Esophagus muscularis mucosa (tissue), 3 donors: ENCODE data around the gene HOXA2.

ENCODE experiments used
- POLR2A ChIP-seq: fragments of 450-650 bp; IDR thresholded peaks from one replicate; pipeline ENCODE4 v1.6.1; 2017; ENCODE audit warnings: antibody characterized with exemption, moderate library complexity, mild to moderate bottlenecking, low read depth
- POLR2AphosphoS5 ChIP-seq, 2 donors: sonication (generic); formaldehyde crosslinking; IDR thresholded peaks; one replicate each; pipeline ENCODE4 v1.6.1; 2017; ENCODE audit warnings: antibody characterized with exemption in 2 of 2
- TF ChIP-seq, protein P1 (sequence below), 3 experiments: fragments of 200-600 bp in 2 of 3; fragments of 450-650 bp in 1 of 3; sonication (generic) in 2 of 3; IDR thresholded peaks; one replicate each; pipeline ENCODE4 v1.5.1; 2017 to 2019; ENCODE audit warnings: antibody characterized with exemption in 3 of 3, mild to moderate bottlenecking in 2 of 3, moderate library complexity in 1 of 3

DNA sequence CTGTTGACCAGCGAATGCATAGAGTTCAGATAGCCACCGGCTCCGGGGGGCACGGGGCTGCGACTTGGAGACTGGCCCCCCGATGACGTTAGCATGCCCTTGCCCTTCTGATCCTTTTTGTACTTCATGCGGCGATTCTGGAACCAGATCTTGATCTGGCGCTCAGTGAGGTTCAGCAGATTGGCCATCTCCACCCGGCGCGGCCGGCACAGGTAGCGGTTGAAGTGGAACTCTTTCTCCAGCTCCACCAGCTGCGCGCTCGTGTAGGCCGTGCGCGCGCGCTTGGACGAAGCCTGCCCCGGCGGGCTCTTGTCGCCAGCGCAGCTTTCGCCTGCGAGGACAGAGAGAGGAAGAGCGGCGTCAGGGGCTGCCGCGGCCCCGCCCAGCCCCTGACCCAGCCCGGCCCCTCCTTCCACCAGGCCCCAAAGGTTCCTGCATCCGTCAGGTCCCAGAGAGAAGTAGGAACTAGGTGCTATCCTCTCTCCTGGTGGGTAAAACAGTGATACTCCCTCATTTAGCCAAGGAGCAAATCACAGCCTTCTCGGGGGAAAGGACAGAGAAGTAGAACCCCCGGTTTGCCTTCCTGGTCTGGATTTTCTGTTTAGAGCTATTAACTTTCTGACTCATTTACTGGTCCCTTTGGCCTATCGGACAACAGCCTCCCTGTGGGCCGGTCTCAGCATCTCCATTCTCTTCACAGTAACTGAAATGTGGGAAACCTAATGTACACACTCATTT lies 6.1 kb upstream of the HOXA2 start:
- peak; percentile 86 for TF ChIP-seq POLR2A
- TF ChIP-seq, protein P1, sequence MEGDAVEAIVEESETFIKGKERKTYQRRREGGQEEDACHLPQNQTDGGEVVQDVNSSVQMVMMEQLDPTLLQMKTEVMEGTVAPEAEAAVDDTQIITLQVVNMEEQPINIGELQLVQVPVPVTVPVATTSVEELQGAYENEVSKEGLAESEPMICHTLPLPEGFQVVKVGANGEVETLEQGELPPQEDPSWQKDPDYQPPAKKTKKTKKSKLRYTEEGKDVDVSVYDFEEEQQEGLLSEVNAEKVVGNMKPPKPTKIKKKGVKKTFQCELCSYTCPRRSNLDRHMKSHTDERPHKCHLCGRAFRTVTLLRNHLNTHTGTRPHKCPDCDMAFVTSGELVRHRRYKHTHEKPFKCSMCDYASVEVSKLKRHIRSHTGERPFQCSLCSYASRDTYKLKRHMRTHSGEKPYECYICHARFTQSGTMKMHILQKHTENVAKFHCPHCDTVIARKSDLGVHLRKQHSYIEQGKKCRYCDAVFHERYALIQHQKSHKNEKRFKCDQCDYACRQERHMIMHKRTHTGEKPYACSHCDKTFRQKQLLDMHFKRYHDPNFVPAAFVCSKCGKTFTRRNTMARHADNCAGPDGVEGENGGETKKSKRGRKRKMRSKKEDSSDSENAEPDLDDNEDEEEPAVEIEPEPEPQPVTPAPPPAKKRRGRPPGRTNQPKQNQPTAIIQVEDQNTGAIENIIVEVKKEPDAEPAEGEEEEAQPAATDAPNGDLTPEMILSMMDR (IDR thresholded peaks at IDR 0.05): peak in 2 of 3 experiments; percentile 12 to 33
- peak in 1 of 2 donors; percentile 91 for TF ChIP-seq POLR2AphosphoS5 (IDR thresholded peaks at IDR 0.05)
